Stimulated activated CD4-positive, alpha-beta T cell treated with anti-CD3 and anti-CD28 coated beads, Interleukin-2, amount 100 ng/mL, for 48 hours (primary cell): ENCODE measurements around the gene SEC31A.

ENCODE experiments used
- DNase-seq, 2 donors: peaks; one replicate each; pipeline ENCODE4 v3.0.0-alpha.2; 2020

Gene SEC31A

DNA sequence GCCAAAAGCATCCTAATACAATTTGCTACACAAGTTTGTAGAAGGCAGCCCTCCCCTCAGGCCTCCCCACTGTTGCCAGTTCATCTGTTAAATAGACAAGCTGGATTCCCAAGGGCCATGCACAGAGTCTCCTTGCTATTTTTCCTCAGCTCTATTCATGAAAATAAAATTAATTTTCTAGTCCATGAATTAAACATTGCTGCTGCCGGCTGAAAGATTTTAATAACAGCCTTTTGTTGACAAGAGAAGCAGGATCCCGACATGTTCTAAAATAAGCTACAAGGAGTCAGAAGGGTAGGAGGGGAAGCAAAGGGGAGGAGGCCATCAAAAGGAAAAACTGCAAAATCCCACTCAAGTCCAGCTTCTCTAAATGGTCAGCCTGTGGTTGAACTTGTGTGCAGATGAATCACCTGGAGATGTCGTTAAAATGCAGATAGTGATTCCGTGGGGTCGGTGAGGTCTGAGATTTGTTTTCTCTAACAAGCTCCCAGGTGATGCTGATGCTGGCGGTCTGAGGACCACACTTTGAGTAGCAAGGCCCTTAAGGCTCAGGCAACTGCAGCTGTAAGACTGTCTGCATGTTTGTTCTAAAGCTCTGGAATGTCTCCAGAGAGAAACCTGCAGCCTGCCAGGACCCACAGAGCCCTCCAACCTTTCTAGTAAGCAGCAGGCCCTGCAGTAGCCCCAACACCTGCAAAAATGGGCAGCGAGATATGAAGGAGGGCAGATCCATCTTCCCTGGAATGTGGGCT is 101.8 kb downstream of the SEC31A start:
- DNase-seq: no peak

DNA sequence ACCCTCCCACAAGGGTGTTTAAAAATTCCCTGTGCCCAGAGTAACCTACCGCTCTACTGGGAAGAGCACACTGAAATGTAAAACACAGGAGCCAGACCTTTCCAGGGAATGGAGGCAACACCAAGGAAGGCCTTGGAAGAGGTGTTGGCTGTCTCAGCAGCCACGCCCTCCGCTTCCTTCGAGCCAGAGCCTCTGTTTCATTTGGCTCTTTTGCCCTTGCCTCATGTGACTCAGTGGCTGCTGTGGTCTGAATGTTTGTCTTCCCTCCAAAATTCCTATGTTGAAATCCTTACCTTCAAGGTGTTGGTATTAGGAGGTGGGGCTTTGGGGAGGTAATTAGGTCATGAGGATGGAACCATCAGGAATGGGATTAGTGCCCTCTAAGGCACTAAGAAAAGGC is 103.6 kb downstream of the SEC31A start:
- no peak for DNase-seq

DNA sequence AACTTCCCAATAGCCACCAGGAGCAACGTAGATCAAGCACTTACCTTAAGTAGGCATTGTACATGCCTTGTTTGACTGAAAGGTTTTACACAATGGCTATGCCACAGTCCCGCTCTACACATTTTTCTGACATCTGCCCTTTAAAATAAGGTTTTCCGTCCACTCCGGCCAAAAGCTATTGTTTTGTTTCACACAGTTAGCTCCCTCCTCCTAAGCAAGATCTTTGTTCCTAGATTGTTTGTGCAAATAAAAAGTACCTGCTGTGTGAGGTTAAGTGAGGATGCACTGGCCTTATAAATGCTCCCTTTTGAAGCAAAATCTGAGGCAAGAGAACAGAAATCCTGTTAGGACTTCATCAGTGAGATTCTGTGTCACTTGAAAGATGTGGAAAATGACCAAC is 104.1 kb downstream of the SEC31A start:
- DNase-seq: no peak

DNA sequence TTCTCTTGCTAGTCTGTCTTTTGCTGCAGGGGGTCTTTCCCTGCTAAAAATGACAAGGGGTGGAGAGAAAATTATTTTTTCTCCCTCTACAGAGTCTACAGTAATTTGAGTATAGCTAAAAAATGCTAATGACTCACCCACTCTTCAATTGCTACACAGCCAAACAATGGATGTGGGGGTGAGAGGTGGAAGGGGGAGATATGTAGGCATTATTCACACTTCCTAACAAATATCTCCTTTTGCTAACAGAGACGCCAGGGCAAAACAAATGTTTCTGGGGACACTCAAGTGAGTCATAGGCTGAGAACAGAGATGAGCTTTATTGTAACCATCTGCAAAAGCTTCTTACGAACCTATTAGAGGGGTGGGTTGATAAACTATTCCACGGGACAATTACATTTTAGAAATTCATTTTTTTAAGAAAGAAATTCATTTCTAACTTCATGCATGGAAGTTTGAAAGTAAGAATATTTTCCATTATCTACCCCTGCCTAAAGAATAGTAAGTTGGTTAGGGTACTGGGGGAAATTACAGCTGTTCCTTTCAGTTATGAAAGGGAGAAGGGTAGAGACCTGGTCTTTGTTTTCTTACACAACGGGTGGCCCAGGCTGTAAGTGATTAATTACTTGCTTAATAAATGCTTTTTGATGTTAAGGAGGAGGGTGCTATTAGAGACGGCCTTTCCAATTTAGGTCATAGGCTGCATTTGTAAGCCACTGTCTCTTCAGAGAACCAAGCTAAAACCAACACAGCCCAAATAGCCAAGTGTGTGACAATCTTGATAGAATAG is 105.1 kb downstream of the SEC31A start:
- DNase-seq: no peak

DNA sequence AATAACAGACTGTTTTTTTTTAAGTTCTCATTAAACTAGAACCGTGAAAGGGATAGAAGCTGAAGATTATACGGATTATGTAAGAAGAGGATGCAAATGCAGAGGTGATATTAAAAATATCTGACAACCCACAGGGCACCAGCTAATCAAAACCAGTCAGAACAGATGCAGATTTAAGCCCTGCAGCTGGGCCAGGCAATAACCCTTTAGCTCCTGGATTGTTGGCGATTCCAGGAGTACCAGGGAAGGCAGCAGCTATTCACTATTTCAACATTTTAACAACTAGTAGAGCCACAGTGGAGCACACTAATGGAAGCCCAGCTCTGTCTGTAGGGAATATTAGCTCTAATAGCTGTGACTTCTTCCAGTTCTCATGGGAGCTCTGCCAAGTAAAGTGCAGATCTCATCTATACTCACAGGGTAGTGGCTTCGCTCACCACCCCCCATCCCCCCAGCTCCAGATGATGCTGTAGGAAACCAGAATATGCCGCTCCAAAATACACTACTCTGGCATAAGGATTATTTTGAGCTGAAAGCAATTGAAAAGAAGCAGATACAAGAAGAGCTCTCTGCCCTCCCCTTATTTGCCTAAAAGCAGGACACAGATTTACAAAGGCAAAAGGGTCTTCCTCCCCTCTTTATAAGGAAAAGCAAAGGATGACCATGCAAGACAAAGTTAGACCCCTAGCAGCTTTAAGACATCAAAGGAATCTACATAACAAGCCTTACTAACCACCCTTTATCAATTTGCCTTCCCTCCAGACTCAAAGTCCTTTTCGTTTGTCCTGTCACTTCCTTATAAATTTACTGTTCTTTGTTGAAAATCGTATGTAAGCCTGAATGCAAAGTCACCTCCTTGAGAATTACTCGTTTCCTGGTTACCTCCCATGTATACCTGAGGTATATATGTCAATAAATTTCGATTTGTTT is 106.0 kb downstream of the SEC31A start:
- no peak for DNase-seq

DNA sequence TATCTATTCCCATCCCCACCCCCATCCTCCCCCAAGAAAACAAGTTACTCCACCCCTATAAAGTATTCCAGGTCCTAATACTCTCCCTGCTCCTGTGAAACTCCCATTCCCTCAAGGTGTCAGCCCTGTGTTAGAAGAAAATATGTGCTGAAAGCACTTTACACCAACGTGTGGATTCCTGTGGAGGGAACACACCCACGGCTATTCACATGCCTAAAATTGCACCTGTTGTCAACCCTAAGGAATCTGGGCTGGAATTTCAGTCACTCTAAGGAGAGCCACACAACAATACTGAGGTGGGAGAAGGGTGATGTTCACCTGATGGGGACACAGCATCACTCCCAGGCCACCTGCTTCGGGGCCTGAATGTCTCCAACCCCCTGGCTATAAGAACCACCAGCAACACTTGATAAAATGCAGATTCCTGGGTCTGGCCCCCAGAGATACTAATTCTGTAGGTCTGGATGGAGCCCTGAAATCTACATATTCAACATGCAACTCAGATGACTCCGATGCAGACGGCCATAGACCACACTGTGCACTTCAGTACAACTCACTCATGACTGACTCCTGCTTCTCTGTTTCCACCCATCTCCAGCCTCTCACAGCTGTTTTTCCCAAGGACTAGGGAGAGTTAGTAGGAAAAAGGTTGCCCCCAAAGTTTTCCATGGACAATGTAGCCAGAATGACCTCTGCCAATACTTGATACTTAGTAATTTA is 108.2 kb downstream of the SEC31A start:
- no peak for DNase-seq

DNA sequence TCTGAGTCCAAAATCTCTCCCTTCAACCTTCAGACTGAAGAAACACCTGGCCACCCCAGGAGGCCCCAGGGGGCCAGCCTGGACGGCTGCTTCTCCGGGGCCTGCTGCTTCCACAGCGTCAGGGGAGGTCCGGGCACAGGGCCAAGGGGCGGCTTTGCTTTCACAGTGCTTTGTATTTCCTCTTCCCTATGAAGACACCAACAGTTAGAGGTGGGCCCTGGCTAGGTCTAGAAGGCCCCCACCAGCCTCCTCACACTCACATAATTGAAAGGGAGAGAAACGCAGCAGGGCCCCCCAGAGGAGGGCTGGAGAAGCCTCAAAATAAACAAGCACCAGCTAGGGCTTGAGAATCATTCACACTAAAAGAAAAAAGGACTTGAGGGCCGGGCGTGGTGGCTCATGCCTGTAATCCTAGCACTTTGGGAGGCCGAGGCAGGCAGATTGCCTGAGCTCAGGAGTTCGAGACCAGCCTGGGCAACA is 110.2 kb downstream of the SEC31A start:
- DNase-seq: no peak

DNA sequence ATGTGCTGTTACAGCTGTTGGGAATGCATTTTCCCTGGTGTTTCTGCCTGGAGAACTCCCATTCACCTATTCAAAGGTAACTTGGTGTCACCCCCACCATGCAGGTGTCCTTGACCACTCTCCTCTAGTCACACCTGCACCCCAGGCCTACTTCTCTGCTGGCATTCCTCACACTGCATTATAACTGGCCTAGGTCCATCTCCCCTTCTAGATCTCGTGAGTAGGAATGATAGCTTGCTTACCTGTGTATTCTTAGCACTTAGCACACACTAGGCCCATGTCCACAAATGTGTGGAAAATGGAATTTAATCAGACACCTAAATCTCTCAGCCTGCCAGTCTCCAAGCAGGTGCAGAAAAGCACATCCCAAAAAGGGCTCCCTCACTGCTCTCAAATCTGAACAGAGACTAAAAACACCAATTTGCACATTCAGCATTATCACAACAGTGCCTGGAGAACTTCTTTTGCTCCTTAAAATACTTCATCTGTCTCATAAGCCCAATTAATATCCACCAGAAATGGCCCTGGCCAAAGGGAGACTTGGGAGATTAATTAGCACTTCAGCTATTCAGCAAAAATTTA is 110.7 kb downstream of the SEC31A start:
- DNase-seq: no peak

DNA sequence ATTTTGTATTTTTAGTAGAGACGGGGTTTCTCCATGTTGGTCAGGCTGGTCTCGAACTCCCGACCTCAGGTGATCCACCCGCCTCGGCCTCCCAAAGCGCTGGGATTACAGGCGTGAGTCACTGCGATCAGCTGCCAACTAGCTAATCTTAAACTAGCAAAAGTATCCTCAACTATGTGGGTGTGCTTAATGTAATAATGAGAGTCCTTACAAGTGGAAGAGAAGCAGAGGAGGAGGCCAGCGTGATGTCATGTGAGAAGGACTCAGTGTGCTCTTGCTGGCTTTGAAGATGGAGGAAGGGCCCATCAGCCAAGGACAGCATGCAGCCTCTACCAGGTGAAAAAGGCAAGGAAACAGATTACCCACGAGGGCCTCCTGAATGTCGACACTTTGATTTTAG is 111.9 kb downstream of the SEC31A start:
- DNase-seq: no peak

DNA sequence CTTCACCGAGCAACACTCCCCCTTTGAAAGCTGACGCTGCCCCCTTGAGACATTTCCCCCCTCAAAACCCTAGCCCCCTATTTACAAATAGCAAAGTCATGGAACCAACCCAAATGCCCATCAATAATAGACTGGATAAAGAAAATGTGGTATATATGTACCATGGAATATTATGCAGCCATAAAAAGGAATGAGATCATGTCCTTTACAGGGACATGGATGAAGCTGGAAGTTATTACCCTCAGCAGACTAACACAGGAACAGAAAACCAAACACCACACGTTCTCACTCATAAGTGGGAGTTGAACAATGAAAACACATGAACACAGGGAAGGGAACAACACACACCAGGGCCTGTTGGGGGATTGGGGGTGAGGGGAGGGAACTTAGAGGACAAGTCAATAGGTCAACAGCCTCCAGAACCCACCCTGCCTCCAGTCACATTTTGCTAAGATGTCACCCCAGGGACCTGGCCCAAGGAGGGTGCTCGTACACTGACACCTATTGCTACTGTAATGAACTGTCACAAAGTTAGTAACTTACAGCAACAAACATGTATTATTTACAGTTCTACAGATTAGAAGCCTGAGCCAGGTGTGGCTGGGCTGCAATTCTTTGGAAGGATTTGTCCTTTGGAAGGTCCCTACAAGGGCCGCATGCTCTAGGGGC is 113.0 kb downstream of the SEC31A start:
- no peak for DNase-seq

DNA sequence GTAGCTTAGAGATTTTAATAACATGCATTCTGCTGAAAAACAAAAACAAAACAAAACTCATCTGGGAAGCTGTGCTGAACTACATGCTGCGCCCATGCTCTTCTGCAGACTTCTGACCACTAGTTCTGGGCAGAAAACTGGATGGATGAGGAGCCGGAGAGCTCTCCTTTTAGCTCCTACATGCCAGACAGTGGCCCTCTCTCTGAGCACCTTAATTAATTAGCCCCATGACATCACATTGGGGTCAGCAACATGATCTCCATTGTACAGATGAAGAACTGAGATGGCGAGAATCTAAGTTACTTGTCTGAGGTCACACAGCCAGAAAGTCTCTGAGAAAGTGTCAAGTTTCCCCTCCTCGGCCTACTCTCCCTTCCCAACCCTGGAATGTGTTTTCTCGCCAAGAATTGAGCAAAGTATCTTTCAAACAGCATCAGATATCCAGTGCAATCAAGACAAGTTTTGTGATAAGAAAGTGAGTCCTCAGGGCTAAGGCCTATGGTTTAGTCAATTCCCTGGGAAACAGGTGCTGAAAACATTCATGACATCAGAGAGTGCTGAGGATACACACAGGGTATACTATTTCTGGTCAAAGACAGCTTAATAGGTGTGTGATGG is 113.9 kb downstream of the SEC31A start:
- DNase-seq: no peak

DNA sequence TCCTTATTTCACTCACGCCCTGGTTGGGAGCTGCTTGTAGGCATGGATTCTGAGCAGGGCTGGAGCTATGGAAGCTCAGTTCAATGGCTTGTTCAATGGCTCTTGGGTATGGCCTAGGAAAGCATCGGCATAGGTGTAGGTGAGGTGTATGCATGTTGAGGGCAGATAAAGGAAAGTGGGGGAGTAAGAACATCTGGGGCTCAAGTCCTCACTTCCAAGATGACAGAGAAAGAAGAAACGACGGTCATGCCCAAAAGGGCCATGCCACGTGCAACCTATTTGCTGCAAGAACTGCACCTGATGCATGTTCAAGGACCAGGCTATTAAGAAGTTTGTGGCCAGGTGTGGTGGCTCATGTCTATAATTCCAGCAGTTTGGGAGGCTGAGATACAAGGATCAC is 115.7 kb downstream of the SEC31A start:
- DNase-seq: no peak

DNA sequence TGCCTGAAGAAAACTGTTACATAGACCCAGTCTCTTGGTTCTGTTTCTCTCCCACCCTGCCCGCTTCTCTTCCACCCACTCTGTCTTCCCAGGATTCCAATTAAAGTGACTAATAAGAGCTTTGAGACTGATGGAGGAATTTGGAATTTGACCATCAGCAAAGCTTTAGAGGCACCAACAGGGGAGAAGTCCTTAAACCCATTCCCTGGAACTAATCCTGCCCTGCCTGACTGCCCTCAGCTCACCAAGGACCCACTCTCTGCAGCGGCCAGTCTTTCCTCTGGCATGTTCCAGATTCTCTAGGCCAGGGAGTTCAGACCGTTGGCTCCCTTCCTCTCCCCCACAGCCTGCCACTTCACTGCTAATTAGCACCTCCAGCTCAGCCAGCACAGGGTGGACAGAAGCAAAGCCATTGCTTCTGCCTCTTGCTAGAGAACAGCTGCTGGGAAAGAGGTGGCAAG is 116.2 kb downstream of the SEC31A start:
- no peak for DNase-seq

DNA sequence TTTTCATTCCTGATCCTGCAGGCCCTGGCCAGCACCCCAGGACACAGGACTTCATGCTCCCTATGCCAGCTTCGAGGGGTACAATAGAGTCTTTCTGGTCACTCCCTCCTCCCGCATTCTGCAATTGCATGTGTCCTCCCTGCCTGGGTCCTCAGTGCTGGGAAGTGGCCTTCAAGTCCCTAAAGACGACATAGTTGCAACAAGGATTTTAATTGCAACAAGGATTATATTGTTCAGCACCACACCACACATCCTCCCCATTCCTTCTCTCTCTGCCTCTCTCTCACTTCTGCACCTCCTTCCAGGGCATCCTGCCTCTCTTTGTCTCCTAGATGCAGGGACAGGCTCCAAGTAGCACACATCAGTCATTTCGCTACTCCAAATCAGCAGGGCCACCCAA is 117.9 kb downstream of the SEC31A start:
- no peak for DNase-seq

DNA sequence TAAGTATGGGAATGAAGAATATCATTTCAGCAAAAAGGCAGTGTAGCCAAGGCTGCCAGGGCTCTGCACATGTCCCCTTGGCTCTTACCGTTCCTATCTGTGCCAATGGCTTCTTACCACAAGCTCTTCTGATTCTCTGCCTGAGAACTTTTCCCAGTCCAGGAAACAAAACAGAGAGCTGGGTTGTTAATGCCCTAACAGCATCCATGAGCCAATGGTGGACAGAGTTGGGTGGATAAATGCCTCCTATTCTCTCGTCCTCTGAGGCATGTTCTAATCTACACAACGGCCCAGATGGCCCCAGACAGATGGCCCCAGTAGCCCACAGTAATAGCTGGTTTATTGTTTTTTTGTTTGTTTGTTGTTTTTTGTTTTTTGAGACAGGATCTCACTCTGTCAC is 120.3 kb downstream of the SEC31A start:
- DNase-seq: no peak
